GM10248 (cell line): Measurements from ENCODE around the gene CAMTA1.

Experiments used
- CTCF ChIA-PET: fragments of 300-600 bp; sonication (Branson Sonifier 250); formaldehyde crosslinking; extraction: SDS; loops from one replicate; lab custom pipeline; 2021; ENCODE audit warnings: antibody characterized with exemption; lab: Yijun Ruan, JAX
- POLR2A ChIA-PET: fragments of 350-650 bp; sonication (Branson Sonifier 250); formaldehyde crosslinking; extraction: SDS; loops from one replicate; lab custom pipeline; 2020; ENCODE audit warnings: antibody characterized with exemption; lab: Yijun Ruan, JAX
- DNase-seq: peaks from one replicate; pipeline ENCODE4 v3.0.0; 2012; ENCODE audit errors: extremely low spot score
- CTCF ChIP-seq: IDR thresholded peaks from 2 replicates; pipeline ENCODE4 v1.5.1; 2012; ENCODE audit warnings: mild to moderate bottlenecking, low read depth; ENCODE audit errors: extremely low read depth, missing control alignments, control extremely low read depth

The CAMTA1 gene

GRCh38 chr1:7348580-7348979 lies 563.3 kb downstream of the CAMTA1 start:
- CTCF ChIA-PET = no interaction called here
- no peak for DNase-seq
- POLR2A ChIA-PET = no interaction called here
- TF ChIP-seq CTCF = no peak

- CTCF ChIA-PET = no interaction called here
- POLR2A ChIA-PET = no interaction called here
- no peak for DNase-seq
- TF ChIP-seq CTCF = no peak
Measured at GRCh38 chr1:7350804-7351203, 565.5 kb downstream of the CAMTA1 start.

- ChIA-PET POLR2A (no interaction called here), CTCF (no interaction called here)
- DNase-seq = no peak
- TF ChIP-seq CTCF = no peak
Measured at GRCh38 chr1:7351649-7352048, 566.4 kb downstream of the CAMTA1 start.

- ChIA-PET CTCF (no interaction called here), POLR2A (no interaction called here)
- no peak for DNase-seq
- no peak for TF ChIP-seq CTCF
Measured at GRCh38 chr1:7352364-7352763, 567.1 kb downstream of the CAMTA1 start.

GRCh38 chr1:7352974-7353373 lies 567.7 kb downstream of the CAMTA1 start:
- TF ChIP-seq CTCF = no peak
- no peak for DNase-seq
- ChIA-PET POLR2A (no interaction called here), CTCF (no interaction called here)

- no peak for TF ChIP-seq CTCF
- DNase-seq = no peak
- CTCF ChIA-PET = no interaction called here
- POLR2A ChIA-PET = no interaction called here
Measured at GRCh38 chr1:7355646-7356045, 570.4 kb downstream of the CAMTA1 start.

- ChIA-PET CTCF (no interaction called here), POLR2A (no interaction called here)
- TF ChIP-seq CTCF = no peak
- no peak for DNase-seq
Measured at GRCh38 chr1:7356079-7356478, 570.8 kb downstream of the CAMTA1 start.
